NCI-H446 (cell line): ENCODE results near the gene ALOX15B.

ENCODE experiments used
- DNase-seq, 2 experiments: peaks; one replicate each; lab custom pipeline; 2025; lab: John Stamatoyannopoulos, UW

Gene ALOX15B

DNA sequence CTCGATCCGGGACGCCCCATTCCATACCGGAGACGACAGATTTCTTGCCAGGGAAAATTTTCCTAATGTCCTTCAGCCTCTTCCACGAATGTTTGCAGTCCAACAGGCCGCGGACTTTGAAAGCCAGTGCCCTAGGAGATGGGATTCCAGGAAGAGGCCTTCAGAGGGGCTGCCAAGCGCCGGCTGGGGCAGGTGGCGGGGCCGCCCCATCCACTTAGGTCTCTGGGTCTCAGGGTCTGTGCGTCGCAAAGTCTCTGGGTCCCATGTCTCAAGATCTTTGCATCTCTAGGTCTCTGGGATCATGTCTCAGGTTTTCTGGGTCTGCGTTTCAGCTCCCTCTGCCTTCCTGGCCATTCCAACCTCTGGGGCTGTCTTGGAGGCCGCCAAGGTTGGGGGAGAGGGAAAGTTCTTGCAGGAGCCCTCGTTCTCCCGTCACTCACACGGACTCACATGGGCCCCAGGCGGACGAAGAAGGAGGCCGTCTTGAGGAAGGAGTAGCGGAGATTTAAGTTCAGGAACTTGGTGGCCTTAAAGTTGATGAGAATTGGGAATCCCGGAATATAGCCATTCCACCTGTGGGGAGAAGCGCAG, 41.4 kb downstream of the ALOX15B start:
- DNase-seq: no peak

DNA sequence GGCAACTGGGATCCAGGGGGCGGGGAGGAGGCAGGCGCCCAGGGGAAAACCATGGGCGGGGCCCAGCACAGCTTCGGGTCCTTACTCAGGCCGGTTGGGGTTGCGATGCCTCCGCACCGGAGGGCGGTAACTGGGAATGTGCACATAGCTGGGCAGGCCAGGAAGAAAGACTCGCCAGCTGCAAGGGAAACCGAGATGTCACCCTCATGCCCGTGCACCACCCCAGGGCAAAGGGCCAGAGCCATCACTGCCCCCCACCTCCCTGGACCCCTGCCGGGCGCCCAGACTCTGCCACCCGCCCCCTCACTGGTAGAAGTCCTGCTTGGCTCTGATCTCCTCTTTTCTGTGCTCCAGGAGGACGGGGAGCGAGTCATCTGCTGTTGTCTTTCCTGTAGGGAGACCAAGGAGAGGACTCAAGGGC, 42.0 kb downstream of the ALOX15B start:
- DNase-seq: no peak

DNA sequence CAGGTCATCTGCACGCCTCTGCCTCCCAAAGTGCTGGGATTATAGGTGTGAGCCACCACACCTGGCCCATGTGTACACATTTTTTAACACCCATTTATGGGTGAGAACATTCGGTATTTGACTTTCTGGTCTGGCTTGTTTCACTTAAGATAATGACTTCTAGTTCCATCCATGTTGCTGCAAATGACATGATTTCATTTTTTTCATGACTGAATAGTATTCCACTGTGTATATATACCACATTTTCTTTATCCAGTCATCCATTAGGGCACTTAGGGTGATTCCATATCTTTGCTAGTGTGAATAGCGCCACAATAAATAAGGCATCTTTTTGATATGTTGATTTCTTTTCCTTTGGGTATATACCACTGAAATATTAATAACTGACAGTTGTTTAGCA, 43.0 kb downstream of the ALOX15B start:
- no peak for DNase-seq

DNA sequence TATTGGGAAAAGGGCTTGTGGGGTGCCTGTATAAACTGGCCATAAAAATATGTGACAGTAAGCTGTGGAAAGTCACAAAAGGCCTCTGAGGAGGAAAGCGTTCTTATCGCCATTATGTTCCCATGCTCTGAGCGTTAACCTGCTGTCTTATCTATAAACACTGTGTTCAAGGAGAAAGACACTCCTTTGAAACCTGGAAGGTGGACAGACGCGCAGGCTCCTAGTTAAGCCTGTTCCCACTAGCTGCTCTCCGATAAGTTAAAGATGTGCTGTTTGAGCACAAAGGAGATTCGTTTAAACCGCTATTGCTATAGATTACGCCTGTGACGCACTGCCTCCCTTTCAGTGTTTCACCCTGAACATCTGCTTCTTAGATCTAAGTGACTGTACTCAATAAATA, 43.4 kb downstream of the ALOX15B start:
- no peak for DNase-seq

DNA sequence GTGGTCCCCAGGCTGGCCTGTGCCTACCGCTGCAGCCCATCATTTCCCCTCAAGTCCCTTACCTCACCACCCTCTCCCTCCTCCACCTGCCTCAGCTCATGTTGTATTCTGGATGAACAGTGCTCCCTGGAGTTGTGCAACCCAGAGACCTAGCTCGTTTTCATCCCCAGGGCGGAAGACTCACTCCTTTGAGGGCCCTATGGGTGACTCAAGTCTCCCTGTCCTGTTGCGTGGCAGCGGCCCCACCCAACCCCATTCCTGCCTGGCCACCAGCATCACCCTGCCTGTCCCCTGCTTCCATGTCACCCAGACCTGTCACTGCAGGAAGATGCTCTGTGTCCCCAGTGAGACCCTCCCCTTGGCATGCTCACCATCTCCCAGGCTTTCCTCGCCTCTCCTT, 45.4 kb downstream of the ALOX15B start:
- DNase-seq: no peak

DNA sequence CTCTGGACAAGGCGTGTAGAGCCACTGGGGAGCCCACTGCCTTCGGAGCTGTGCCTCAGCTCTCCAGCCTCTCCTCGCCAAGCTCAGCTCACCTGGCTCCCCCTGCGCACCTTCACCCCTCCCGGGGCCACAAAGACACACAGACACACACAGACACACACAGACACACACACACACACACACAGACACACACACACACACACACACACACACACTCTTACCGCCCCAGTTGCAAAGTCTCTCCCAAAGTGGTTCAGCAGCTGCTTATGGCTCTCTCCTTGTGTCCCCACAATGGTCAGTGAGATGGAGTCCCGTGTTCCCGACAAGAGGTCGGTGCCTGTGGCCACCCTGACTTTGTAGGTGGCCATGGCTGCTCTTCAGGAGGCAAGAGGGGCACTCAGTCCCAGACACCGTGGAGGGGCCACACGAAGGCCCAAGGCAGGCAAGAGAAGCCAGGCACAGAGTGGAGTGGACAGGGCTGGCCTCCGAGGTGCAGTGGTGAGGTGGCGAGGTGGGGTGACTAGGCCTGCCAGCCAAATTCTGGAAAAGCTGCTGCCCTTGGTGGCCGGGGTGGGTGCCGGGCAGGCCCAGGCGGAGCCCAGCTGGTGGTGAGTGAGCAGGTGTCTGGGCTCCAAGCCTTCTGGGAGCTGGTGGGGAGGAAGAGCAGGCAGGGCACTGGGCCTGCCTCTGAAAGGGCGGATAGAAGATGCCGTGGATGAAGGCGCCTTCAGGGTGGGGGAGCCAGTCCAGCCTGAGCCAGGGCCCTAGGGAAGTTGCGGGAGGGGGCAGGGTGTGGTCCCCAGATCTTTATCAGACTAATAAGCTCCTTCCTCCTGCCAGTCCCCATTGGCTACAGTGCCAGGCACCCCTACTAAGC, 48.5 kb downstream of the ALOX15B start, which contains the start of gene ALOX12B:
TSS of gene ALOX12B (minus strand) at position 642 of the 877 bp plus-strand sequence. CDS start at position 368, 274 bp downstream.
- DNase-seq: no peak

DNA sequence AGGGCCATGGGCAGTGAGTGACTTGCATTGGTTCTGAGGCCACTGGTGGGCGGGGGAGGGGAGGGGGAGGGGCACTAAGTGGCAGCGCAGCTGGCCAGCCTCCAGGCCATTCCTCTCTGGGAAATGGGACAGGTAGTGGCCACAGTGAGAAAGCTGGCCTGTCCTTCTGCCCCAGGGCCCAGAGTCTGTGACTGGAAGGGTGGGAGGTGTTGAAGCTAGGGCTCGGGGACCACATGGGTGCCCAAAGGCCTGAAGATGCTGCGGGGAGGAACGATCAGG, 49.0 kb downstream of the ALOX15B start:
- no peak for DNase-seq

DNA sequence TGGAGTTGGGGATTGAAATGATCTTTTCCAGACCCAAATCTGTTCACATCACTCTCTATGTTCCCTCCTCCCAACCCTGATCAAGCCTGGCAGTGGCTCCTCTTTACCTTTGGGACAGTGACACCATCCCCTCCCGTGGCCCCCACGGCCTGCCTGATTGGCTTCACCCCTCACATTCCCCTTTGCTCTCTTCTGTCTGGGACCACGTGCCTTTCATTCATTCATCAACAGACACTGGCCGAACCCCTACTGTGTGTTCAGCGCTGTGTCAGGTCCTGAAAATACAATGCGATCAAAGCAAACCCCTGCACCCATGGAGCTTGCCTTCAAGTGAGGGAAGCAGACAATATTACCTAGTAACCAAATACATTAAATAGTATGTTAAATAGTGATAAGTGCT, 50.9 kb downstream of the ALOX15B start:
- no peak for DNase-seq

DNA sequence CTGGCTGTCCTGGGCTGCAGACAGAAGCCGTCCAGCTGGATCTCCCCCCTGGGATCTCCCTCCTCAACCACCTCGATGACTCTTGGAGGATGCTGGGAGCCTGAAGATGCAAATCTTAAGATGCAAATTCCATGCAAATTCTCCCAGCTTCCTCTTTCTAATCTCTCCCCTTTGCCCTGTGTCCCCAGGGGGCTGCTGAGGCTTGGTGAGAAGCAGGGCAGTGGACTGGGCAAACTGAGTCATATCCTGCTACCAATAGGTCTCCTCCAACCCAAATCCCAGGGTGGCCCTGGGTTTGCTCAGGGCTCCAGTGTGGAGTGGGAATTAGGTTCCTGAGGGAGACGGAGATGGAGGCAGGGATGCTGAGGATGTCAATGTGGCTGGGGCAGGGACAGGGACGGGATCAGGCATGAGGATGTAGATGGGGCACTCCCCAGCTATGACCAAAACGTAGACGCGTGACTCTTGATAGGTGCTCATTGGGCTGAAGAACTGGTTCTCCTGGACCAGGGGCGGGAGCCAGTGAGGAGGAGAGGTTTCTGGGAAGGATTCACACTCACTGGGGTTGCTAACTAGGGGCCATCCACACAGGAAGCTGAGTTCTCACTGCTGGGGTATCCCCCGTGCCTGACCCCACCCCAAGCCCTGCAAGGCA, 52.3 kb downstream of the ALOX15B start:
- no peak for DNase-seq

DNA sequence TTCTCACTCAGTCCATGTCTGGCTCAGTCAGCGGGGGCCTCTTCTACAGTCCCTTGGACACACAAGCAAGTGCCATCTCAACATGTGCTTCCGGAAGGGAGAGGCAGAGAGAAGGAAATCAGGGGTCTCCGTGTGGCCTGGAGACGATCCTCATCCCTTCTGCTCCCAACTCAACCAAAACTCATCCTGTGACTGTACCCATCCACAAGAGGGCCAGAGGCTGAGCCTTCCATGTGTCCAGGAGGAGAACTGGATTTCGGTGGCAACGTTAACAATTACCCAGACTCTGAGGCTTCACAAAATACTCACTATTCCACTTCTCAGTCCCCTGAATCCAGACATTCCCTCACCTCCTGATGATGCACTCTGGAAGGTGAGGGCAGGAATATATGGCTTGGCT, 56.5 kb downstream of the ALOX15B start:
- no peak for DNase-seq

DNA sequence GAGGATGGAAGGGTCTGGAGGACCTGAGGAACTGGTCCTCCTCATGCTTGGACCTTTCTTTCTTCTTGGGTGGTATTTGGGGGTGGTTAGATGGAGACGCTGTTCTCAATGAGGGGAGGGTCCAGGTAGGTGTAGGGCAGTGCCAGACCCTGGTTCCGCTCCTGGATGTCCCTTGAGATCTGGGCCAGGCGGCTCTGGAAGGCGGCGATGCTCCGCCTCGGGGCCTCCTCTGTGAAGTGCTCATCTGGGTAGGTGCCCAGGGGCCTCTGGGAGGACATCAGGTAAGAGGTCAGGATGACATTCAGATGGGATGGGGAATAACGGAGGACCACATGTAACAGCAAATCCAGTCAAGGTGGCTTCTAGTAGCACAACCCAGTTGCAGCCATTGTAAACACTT, 57.7 kb downstream of the ALOX15B start:
- DNase-seq: no peak
